RCC 7860 (cell line): ENCODE data around the gene RAB9A.
A peak's percentile ranks its signal among the peaks of the same experiment; 100 is the strongest.

Experiments used
- DNase-seq: peaks from one replicate; pipeline ENCODE4 v3.0.0-alpha.2; 2015; ENCODE audit warnings: low spot score
- FAIRE-seq: peaks from 2 replicates; lab custom pipeline; 2012; peaks lifted over from hg19 to GRCh38; lab: Jason Lieb, UNC

RAB9A gene

DNA sequence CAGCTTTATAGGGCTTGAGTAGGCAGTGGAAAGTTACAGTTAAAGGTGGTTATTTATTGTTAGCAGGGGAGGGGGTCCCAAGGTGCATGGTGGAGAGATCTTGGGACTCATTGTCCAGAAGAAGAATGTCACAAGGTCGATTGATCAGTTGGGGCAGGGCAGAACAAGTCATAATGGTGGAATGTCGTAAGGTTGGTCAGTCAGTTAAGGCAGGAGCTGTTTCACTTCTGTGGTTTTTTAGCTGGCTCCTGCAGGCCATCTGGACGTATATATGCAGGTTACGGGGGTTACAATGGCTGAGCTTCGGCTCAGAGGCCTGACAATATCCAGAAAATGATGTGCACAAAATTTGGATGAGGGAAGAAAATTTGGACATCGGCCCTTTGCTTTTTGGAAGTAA lies 52.8 kb downstream of the RAB9A start:
- DNase-seq: no peak
- FAIRE-seq: no peak

DNA sequence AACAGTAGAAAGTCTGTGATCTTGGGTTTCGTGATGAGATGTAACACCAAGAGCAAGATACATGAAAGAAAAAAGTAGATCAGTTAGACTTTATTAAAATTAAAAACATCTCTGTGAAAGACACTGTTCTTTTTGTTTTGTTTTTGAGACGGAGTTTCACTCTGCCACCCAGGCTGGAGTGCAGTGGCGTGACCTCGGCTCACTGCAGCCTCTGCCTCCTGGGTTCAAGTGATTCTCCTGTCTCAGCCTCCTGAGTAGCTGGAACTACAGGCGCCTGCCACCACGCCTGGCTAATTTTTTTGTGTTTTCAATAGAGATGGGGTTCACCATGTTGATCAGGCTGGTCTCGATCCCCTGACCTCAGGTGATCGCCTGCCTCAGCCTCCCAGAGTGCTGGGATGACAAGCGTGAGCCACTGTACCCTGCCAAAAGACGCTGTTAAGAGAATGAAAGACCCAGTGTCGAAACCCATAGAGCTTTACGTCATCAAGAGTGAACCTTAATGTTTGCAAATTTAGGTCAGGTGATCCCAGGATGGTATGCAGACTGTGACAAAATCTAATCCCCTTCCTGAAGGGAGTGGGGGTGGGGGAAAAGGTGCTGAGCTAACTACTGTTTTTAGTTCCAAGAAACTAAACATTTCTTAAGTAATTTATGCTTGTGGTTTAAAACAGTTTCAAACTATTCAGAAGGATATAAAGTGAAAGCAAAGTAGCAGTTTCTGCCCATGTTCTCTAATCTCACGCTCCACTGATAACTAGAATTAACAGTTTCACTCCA lies 53.7 kb downstream of the RAB9A start:
- DNase-seq (no peak), FAIRE-seq (no peak)

DNA sequence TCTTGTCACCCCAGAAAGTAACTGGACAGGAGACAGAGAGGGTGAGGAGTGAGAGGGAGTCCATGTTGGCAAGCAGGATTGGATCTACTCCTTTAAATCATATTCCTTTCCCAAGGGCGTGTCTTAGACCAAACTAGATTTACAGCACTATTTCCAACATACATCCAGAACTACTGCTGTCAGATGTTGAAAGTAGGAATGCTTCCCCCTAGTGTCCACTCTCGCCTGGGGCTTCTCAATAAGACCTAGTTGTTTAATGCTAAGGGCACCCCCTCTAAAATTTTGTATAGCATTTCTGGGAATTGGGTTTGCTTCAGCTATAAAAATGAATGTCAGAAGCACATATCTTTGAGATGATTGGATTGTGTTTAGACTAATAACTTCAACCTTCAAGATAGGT lies 58.9 kb downstream of the RAB9A start:
- FAIRE-seq (peak; percentile 31), DNase-seq (no peak)

DNA sequence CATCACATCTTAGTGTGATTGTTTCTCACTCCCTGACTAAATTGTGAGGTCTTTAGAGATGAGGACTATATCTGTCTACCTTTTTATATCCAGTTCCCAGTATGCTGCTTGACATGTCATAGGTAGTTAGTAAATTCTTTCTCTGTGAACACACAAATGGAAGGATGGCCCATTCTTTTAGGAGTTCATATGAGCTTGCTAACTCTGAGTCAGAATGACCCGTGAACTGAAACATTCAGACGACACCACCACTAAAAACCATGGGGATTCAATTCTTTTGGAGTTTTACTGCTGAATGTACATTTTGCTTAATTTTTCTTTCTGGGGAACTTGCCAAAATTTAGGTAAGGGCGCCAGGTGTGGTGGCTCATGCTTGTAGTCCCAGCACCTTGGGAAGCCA lies 59.6 kb downstream of the RAB9A start:
- FAIRE-seq (no peak), DNase-seq (no peak)

DNA sequence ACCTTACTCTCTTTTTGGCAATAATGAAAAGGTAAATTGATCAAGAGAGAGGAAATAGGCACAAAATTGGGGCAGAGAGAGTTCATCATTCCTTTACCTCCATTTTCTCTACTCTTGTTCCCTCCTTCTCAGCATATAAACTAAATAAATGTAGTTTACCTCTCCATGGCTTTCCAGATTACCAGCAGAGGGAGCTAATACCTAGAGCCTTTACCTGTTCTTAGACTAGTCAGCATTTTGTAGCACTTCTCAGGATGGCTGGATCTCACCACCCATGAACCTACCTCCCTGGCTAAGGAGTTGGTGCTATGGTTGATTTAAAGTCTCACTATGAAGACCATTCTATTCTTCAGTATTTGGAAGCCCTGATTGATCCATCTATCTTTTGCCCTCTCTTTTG lies 61.3 kb downstream of the RAB9A start:
- DNase-seq (peak; percentile 49), FAIRE-seq (peak; percentile 67)

DNA sequence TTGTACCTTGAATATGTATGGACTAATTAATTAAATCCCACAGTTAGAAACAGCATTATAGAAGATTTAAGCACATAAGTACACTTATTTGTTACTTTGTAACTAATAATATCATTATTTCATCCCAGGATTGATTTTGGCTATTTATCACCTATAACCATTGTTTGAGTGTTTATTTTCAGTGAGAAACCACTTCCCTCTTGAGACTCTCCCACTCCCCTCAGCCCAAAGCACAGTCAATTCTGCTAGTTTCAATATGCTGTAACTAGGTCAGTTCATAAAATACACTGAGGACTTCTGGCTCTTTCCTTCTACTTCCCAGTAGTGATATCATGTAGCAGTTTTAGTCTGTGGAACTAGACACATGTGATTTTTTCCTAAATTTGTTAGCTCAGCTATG lies 61.9 kb downstream of the RAB9A start:
- DNase-seq: no peak
- no peak for FAIRE-seq

DNA sequence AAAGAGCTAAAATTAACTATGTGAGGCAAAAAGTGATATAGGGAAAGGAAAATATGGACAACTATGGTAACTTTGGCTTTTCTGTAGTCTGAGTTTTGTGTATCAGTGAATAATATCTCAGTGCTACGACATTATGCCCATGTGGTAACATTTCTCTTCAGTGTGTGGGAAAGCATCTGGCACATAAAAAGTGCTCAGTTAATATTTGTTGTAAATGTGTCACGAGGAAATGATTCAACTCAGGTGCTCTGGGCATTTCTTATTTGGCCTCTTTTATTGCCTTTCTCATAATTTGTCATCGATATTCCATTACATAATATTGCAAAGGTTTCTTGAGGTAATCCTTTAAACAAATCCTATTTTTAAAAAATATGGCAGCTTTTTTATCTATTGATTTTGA lies 63.2 kb downstream of the RAB9A start:
- DNase-seq (no peak), FAIRE-seq (no peak)

DNA sequence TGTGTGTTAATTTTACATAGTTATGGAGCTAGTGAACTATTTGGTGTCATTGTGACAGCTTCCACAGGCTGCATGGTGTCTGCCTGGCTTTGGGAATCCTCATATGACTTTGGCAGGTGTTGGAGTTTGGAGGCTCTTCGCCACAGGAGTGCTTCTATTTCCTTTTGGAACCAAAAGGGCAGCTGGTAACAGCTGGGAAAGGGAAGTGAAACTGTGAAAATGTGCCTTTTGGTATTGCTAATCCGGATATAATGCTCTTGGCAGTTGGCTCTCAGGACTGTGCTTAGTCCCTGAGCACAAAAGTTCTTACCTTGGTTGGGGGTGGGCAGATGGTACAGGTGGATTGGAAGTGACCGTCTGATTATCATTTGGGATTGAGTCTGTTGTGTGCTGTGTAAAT lies 63.7 kb downstream of the RAB9A start:
- FAIRE-seq (no peak), DNase-seq (no peak)

DNA sequence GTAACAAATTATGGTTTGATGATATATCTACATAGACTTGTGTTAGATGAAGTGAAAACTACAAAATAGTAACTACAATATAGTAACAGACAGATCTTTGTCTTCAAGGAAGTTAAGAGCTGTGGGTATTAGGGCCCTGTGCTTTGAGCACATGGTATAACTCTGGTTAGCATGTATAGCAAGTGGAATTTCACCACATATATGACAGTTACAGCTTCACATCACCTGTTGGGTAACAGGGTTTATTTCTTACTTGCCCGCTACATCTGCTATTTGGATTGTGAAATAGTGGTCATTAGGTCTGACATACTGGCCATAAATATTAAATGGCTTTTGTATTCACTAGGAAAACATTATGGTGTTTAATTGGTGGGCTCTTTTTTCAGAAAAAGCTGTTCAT lies 65.8 kb downstream of the RAB9A start:
- FAIRE-seq (no peak), DNase-seq (no peak)

DNA sequence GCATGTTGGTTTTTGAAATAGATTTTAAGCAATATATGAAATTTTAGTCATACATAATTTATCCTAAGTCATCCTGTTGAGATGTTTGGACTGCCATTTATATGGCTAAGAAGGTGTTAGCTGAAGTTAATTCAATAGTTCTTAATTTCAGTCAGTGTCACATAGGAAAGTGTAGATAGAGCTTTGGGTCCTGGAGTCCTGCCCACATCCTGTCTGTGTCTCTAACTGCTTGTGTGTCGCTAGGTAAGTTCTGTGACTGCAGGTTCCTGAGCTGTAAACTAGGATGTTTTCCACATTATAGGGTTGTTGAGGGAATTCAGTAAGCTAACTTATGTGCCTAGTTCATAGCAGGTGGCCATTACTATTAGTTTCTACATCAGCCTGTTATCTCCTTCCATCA lies 66.3 kb downstream of the RAB9A start:
- DNase-seq (no peak), FAIRE-seq (no peak)

DNA sequence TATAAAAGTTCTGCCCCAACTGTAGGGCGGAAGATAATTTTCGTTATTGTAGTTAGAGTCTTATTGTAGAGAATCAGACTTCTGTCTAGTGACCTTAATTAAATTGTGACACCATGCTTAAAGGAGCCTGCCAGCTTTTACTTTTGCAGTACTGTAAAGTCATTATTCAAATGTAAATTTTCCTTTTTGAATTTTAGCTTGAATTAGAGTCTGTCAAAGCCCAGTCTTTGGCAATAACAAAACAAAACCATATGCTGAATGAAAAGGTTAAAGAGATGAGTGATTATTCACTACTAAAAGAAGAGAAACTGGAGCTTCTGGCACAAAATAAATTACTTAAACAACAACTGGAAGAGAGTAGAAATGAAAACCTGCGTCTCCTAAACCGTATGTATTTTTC lies 67.5 kb downstream of the RAB9A start:
- DNase-seq (no peak), FAIRE-seq (no peak)

DNA sequence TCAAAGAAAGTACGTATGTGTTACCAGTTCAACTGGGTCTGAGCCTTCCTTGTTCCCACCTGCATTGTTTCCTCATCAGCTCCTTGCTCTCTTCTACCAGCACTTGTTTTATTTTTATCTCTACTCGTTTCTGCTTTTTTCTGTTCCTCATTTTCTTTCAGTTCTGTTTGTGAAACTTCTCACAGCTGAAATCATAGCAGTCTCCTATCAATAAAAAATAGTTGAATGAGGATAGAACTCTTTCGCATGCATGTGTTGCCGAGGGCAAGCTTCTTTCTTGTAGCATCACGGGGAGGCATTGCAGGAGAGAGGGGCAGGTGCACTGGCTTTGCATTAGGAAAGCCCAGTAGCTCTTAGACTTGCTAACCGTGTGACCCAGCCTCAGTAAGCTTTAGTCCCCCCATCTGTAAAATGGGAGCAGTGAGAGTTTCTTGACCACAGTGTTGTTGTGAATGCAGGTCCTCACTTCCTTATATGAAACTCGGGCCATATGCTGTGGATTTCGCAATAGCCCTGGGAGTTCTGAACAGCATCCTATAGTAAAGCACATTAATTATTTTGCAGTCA lies 70.3 kb downstream of the RAB9A start:
- FAIRE-seq (no peak), DNase-seq (no peak)
